Neural crest cell (in vitro differentiated cells): Measurements from ENCODE around the gene EEF1AKMT1. TPM values are rescaled to one million over a fixed set of nuclear protein-coding genes. Genes with fewer than 3 reads are reported as not detected.
A peak's percentile ranks its signal among the peaks of the same experiment; 100 is the strongest.

Experiments
- DNase-seq: peaks from one replicate; pipeline ENCODE4 v3.0.0; 2021; ENCODE audit warnings: low read depth, mixed read lengths, low spot score
- H3K27ac Mint-ChIP-seq: one replicate; pipeline ENCODE4 v1.8.0; 2021; ENCODE audit warnings: mild to moderate bottlenecking, mixed read lengths; ENCODE audit not compliant: unreplicated experiment
- H3K27me3 Mint-ChIP-seq: 2 replicates; pipeline ENCODE4 v1.8.0; 2021; ENCODE audit warnings: low read depth, mild to moderate bottlenecking, mixed read lengths
- H3K36me3 Mint-ChIP-seq: 2 replicates; pipeline ENCODE4 v1.8.0; 2021; ENCODE audit warnings: low read depth, mild to moderate bottlenecking, mixed read lengths
- H3K4me1 Mint-ChIP-seq: 2 replicates; pipeline ENCODE4 v1.8.0; 2021; ENCODE audit warnings: mixed read lengths
- H3K4me3 Mint-ChIP-seq: one replicate; pipeline ENCODE4 v1.8.0; 2021; ENCODE audit warnings: mild to moderate bottlenecking, mixed read lengths
- H3K9me3 Mint-ChIP-seq: 2 replicates; pipeline ENCODE4 v1.8.0; 2021; ENCODE audit warnings: mixed read lengths
- CTCF ChIP-seq: fragments of 200-600 bp; sonication (generic); conservative IDR thresholded peaks from 2 replicates; pipeline ENCODE4 v1.5.0; 2021; ENCODE audit warnings: antibody characterized with exemption, mild to moderate bottlenecking
- total RNA-seq: library from RNA; stranded (reverse); gene quantifications from 2 replicates; pipeline ENCODE4 v1.2.1, GENCODE V29; 2021

EEF1AKMT1 gene
- total RNA-seq, 1 donor from 2014 or later = 14.8 TPM

GRCh38 chr13:20801707-20802106 is 27.9 kb upstream of the EEF1AKMT1 start:
- no peak for TF ChIP-seq CTCF
- Mint-ChIP-seq H3K27me3 (no peaks in the 10 kb centered on the region), H3K9me3 (no peaks in the 10 kb centered on the region), H3K36me3 (peaks cover 5% of the 10 kb centered on the region), H3K27ac (peak overlapping the region; percentile 38), H3K4me3 (no peak overlapping the region), H3K4me1 (peaks cover 4% of the 10 kb centered on the region)
- no peak for DNase-seq

- DNase-seq = no peak
- Mint-ChIP-seq H3K4me3 (no peak overlapping the region), H3K9me3 (no peaks in the 10 kb centered on the region), H3K27ac (no peak overlapping the region), H3K27me3 (no peaks in the 10 kb centered on the region), H3K4me1 (peaks cover 4% of the 10 kb centered on the region), H3K36me3 (peaks cover 8% of the 10 kb centered on the region)
- no peak for TF ChIP-seq CTCF
Observed at GRCh38 chr13:20799726-20800416, 26.1 kb upstream of the EEF1AKMT1 start.

- DNase-seq = no peak
- Mint-ChIP-seq H3K9me3 (no peaks in the 10 kb centered on the region), H3K4me1 (peaks cover 4% of the 10 kb centered on the region), H3K36me3 (peaks cover 8% of the 10 kb centered on the region), H3K4me3 (no peak overlapping the region), H3K27me3 (no peaks in the 10 kb centered on the region), H3K27ac (peak overlapping the region; percentile 57)
- no peak for TF ChIP-seq CTCF
Observed at GRCh38 chr13:20798027-20798426, 24.3 kb upstream of the EEF1AKMT1 start.

- Mint-ChIP-seq H3K27me3 (no peaks in the 10 kb centered on the region), H3K27ac (peak overlapping the region; percentile 13), H3K4me3 (no peak overlapping the region), H3K36me3 (peaks cover 9% of the 10 kb centered on the region), H3K9me3 (no peaks in the 10 kb centered on the region), H3K4me1 (peaks cover 4% of the 10 kb centered on the region)
- TF ChIP-seq CTCF = no peak
- DNase-seq = no peak
Observed at GRCh38 chr13:20796791-20797508, 23.2 kb upstream of the EEF1AKMT1 start.

GRCh38 chr13:20789665-20790064 is 15.9 kb upstream of the EEF1AKMT1 start:
- no peaks in the 10 kb centered on the region for H3K27me3 Mint-ChIP-seq
- H3K4me1 Mint-ChIP-seq = no peaks in the 10 kb centered on the region
- DNase-seq = no peak
- no peak overlapping the region for H3K27ac Mint-ChIP-seq
- TF ChIP-seq CTCF = no peak
- no peak overlapping the region for H3K4me3 Mint-ChIP-seq
- H3K9me3 Mint-ChIP-seq = no peaks in the 10 kb centered on the region
- H3K36me3 Mint-ChIP-seq = peaks cover 11% of the 10 kb centered on the region
